ENCODE data around the gene DNAL1. TPM values are rescaled to one million over a fixed set of nuclear protein-coding genes. Genes with fewer than 3 reads are reported as not detected.

Gene DNAL1, protein sequence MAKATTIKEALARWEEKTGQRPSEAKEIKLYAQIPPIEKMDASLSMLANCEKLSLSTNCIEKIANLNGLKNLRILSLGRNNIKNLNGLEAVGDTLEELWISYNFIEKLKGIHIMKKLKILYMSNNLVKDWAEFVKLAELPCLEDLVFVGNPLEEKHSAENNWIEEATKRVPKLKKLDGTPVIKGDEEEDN
- polyA plus RNA-seq (2.9 to 8.4 TPM (median 5.6 TPM) in 3 replicates), polyA minus RNA-seq (0.66 to 2.1 TPM (median 1.4 TPM) in 3 replicates)
- 3.4 TPM for polyA plus RNA-seq (2011; ENCODE audit: low read depth)
- polyA plus RNA-seq (2011; cell fraction: cytosol; rRNA removed): 2.9 and 8.3 TPM in 2 replicates
- polyA plus RNA-seq (2011; cell fraction: nucleus; rRNA removed): 3.2 and 3.7 TPM in 2 replicates
- polyA plus RNA-seq (2012; ENCODE audit: low replicate concordance): 1.7 and 6.7 TPM in 2 replicates
- 2.5 TPM for polyA minus RNA-seq (2011; cell fraction: cytosol; rRNA and poly(A)+ RNA removed)
- 1.1 and 2.1 TPM in 2 replicates for polyA minus RNA-seq (2011; cell fraction: nucleus; rRNA and poly(A)+ RNA removed)

GRCh38 chr14:73644531-73645247 lies at the start of gene DNAL1:
Gene DNAL1, plus strand, starts transcription at chr14:73644986. Its CDS starts 54 bp downstream, at chr14:73645040.
- peaks cover 1% of the 10 kb centered on the region for H3K79me2 ChIP-seq (ENCODE audit: control insufficient read depth, insufficient read depth, low read length)
- peak within 1 kb of the TSS; percentile 96 for H2AFZ ChIP-seq (ENCODE audit: control insufficient read depth, low read length)
- no peaks in the 10 kb centered on the region for H4K20me1 ChIP-seq (ENCODE audit: control insufficient read depth, extremely low read depth, insufficient read depth, low read length)
- H3K4me1 ChIP-seq (ENCODE audit: control insufficient read depth, extremely low read depth, insufficient read depth, low read length): peaks cover 6% of the 10 kb centered on the region
- H3K27ac ChIP-seq (ENCODE audit: control insufficient read depth, insufficient read depth, low read length): peak within 1 kb of the TSS; percentile 72
- no peak for TF ChIP-seq EZH2 (IDR thresholded peaks at IDR 0.05; ENCODE audit: low read length)
- TF ChIP-seq, protein P1, sequence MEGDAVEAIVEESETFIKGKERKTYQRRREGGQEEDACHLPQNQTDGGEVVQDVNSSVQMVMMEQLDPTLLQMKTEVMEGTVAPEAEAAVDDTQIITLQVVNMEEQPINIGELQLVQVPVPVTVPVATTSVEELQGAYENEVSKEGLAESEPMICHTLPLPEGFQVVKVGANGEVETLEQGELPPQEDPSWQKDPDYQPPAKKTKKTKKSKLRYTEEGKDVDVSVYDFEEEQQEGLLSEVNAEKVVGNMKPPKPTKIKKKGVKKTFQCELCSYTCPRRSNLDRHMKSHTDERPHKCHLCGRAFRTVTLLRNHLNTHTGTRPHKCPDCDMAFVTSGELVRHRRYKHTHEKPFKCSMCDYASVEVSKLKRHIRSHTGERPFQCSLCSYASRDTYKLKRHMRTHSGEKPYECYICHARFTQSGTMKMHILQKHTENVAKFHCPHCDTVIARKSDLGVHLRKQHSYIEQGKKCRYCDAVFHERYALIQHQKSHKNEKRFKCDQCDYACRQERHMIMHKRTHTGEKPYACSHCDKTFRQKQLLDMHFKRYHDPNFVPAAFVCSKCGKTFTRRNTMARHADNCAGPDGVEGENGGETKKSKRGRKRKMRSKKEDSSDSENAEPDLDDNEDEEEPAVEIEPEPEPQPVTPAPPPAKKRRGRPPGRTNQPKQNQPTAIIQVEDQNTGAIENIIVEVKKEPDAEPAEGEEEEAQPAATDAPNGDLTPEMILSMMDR (optimal IDR thresholded peaks at IDR 0.05 in 1 of 3, IDR thresholded peaks at IDR 0.05 in 1 of 3, conservative IDR thresholded peaks at IDR 0.05 in 1 of 3; ENCODE audit: extremely low read depth in 1 of 3, insufficient read depth in 2 of 3, low read length in 3 of 3): no peak
- no peaks in the 10 kb centered on the region for H3K9me1 ChIP-seq (ENCODE audit: control insufficient read depth, extremely low read depth, insufficient read depth, low read length)
- H3K9me3 ChIP-seq (ENCODE audit: control insufficient read depth, low read depth, low read length): no peaks in the 10 kb centered on the region
- H3K27me3 ChIP-seq (ENCODE audit: control insufficient read depth, extremely low read depth, insufficient read depth, low read length): no peaks in the 10 kb centered on the region
- DNase-seq (ENCODE audit: low read depth, low spot score) (no peak), FAIRE-seq (peak; percentile 49)
- dilution Hi-C loops (cut with MboI; ENCODE audit: extremely low pct_ligation_motif_present, low sequenced_read_pairs): no loop called here
- peak within 1 kb of the TSS; percentile 91 for H3K4me2 ChIP-seq (ENCODE audit: control insufficient read depth, extremely low read depth, insufficient read depth, low read depth, low read length)
- peak within 1 kb of the TSS; percentile 80 for H3K9ac ChIP-seq (ENCODE audit: control insufficient read depth, extremely low read depth, insufficient read depth, low read length)
- H3K4me3 ChIP-seq (ENCODE audit: control insufficient read depth in 2 of 3, extremely low read depth in 1 of 3, insufficient read depth in 2 of 3, low read depth in 1 of 3, low read length in 3 of 3): peak within 1 kb of the TSS; percentile 61 to 95 (median 74)
- H3K36me3 ChIP-seq (ENCODE audit: control insufficient read depth in 2 of 2, extremely low read depth in 1 of 2, insufficient read depth in 2 of 2, low read length in 2 of 2): no peaks in the 10 kb centered on the region

- H3K36me3 ChIP-seq (ENCODE audit: control insufficient read depth in 2 of 2, extremely low read depth in 1 of 2, insufficient read depth in 2 of 2, low read length in 2 of 2): no peaks in the 10 kb centered on the region
- H3K27me3 ChIP-seq (ENCODE audit: control insufficient read depth, extremely low read depth, insufficient read depth, low read length): no peaks in the 10 kb centered on the region
- no peaks in the 10 kb centered on the region for H4K20me1 ChIP-seq (ENCODE audit: control insufficient read depth, extremely low read depth, insufficient read depth, low read length)
- no peak overlapping the region for H3K27ac ChIP-seq (ENCODE audit: control insufficient read depth, insufficient read depth, low read length)
- no peak for FAIRE-seq
- H3K9ac ChIP-seq (ENCODE audit: control insufficient read depth, extremely low read depth, insufficient read depth, low read length): no peak overlapping the region
- H3K4me1 ChIP-seq (ENCODE audit: control insufficient read depth, extremely low read depth, insufficient read depth, low read length): peaks cover 12% of the 10 kb centered on the region
- no peak for DNase-seq (ENCODE audit: low read depth, low spot score)
- dilution Hi-C loops (cut with MboI; ENCODE audit: extremely low pct_ligation_motif_present, low sequenced_read_pairs): no loop called here
- TF ChIP-seq EZH2 (IDR thresholded peaks at IDR 0.05; ENCODE audit: low read length): no peak
- TF ChIP-seq, protein P1 (optimal IDR thresholded peaks at IDR 0.05 in 1 of 3, IDR thresholded peaks at IDR 0.05 in 1 of 3, conservative IDR thresholded peaks at IDR 0.05 in 1 of 3; ENCODE audit: extremely low read depth in 1 of 3, insufficient read depth in 2 of 3, low read length in 3 of 3): no peak
- no peak overlapping the region for H2AFZ ChIP-seq (ENCODE audit: control insufficient read depth, low read length)
- no peaks in the 10 kb centered on the region for H3K79me2 ChIP-seq (ENCODE audit: control insufficient read depth, insufficient read depth, low read length)
- no peaks in the 10 kb centered on the region for H3K9me1 ChIP-seq (ENCODE audit: control insufficient read depth, extremely low read depth, insufficient read depth, low read length)
- H3K4me2 ChIP-seq (ENCODE audit: control insufficient read depth, extremely low read depth, insufficient read depth, low read depth, low read length): no peak overlapping the region
- no peaks in the 10 kb centered on the region for H3K9me3 ChIP-seq (ENCODE audit: control insufficient read depth, low read depth, low read length)
- H3K4me3 ChIP-seq (ENCODE audit: control insufficient read depth in 2 of 3, extremely low read depth in 1 of 3, insufficient read depth in 2 of 3, low read depth in 1 of 3, low read length in 3 of 3): no peak overlapping the region
Measured at GRCh38 chr14:73599499-73599898, 45.3 kb upstream of the DNAL1 start.

Data from keratinocyte (primary cell).